GM21528 (cell line): Measurements from ENCODE around the gene IPCEF1.
"Not testable (repeated sequence)": the region's sequence is repeated elsewhere in the genome, so short reads cannot be mapped to it uniquely, and the experiment has no call there.

Experiments
- ATAC-seq: cut with Tn5 transposase; IDR thresholded peaks from one replicate; pipeline ENCODE4 v1.9.1; 2021; ENCODE audit warnings: mild to moderate bottlenecking, moderate library complexity; ENCODE audit not compliant: unreplicated experiment, low FRiP score

IPCEF1 gene

GRCh38 chr6:154229786-154230185, 126.8 kb downstream of the IPCEF1 start:
- ATAC-seq, result peak; percentile 66

GRCh38 chr6:154228521-154228905, 128.1 kb downstream of the IPCEF1 start:
- no peak for ATAC-seq

- no peak for ATAC-seq
Measured at GRCh38 chr6:154227862-154228520, 128.6 kb downstream of the IPCEF1 start.

- no peak for ATAC-seq
Measured at GRCh38 chr6:154226461-154226860, 130.1 kb downstream of the IPCEF1 start.

GRCh38 chr6:154223296-154223695, 133.3 kb downstream of the IPCEF1 start:
- ATAC-seq, result no peak

- no peak for ATAC-seq
Measured at GRCh38 chr6:154222716-154223115, 133.9 kb downstream of the IPCEF1 start.

DNA sequence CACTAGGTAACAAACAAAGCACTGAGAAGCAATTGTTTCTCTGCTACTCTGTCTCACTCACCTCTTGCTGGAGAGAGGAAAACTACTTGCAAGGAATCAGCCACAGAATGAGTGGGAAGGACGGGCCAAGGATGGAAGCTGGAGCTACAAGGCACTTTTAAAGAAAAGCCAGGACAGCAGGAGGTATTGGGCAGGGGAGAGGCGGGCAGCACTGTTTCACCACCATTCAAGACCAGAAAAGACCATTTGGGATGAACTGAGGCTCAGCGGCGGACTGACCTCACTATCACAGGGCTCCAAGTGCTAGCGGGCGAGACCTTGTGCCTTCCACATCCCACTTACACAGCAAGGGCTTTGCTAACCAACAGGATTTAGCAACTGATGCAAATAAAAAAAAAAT, 137.4 kb downstream of the IPCEF1 start:
- no peak for ATAC-seq

DNA sequence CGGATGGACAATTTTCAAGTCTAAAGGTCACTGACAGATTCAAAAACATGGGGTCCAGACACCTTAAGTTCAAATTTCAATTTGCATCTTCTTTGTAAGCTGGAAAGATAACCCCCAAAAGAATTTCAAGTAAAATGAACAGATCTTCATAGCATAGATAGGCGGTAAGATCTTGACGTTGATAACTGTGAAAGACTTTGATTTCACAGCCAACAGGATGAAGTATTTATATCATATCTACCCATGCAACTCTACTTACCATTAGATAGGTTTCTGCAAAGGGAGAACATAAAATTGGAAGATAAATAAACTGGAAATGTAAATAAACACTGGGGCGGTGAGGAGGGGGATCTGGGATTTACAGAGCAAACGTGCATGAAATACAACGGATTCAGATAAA, 137.8 kb downstream of the IPCEF1 start:
- ATAC-seq, result no peak

GRCh38 chr6:154218301-154218700, 138.3 kb downstream of the IPCEF1 start:
- ATAC-seq, result no peak

DNA sequence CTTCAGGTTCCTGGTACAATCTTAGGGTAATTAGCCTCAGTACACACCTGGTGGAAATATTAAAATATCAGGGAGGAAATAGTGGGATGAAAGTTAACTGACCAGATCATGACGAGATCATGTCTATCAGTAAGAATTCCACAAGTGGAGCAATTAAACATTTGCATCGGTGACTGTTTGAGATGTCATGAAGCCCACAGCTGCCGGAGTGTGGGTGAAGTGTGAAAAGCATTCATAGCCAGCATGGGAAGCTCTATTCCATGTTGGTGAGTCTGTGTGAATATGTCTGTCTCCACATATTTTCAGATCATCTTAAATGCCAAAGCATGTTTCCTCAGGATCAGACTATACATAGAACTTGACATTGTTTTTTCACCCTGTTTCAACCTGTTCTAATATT, 142.8 kb downstream of the IPCEF1 start:
- no peak for ATAC-seq

GRCh38 chr6:154210678-154211077, 145.9 kb downstream of the IPCEF1 start:
- ATAC-seq, result no peak

GRCh38 chr6:154209555-154209954, 147.0 kb downstream of the IPCEF1 start:
- ATAC-seq, result no peak

GRCh38 chr6:154206996-154207395, 149.6 kb downstream of the IPCEF1 start:
- ATAC-seq, result no peak

- ATAC-seq, result no peak
Measured at GRCh38 chr6:154206141-154206540, 150.5 kb downstream of the IPCEF1 start.

- no peak for ATAC-seq
Measured at GRCh38 chr6:154202958-154203357, 153.6 kb downstream of the IPCEF1 start.

DNA sequence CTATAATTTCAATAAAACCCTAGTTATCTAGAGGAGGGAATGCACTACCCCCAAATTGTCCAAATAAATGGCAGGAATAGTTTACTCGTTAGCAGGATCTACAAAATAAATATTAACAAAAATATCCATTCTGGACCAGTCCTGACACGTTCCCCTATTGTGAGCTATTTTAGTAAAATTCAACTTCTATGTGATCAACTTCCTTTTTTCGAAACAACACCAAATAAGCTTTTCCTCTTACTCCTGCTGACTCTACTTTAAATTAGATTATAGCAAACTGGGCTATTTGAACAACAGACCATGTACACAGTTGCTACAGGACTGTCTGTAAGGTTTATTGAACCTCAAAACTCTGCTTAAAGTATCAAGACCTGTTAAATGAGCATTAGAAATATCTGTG, 154.3 kb downstream of the IPCEF1 start:
- ATAC-seq, result no peak

GRCh38 chr6:154201688-154202087, 154.9 kb downstream of the IPCEF1 start:
- not testable (repeated sequence) for ATAC-seq

DNA sequence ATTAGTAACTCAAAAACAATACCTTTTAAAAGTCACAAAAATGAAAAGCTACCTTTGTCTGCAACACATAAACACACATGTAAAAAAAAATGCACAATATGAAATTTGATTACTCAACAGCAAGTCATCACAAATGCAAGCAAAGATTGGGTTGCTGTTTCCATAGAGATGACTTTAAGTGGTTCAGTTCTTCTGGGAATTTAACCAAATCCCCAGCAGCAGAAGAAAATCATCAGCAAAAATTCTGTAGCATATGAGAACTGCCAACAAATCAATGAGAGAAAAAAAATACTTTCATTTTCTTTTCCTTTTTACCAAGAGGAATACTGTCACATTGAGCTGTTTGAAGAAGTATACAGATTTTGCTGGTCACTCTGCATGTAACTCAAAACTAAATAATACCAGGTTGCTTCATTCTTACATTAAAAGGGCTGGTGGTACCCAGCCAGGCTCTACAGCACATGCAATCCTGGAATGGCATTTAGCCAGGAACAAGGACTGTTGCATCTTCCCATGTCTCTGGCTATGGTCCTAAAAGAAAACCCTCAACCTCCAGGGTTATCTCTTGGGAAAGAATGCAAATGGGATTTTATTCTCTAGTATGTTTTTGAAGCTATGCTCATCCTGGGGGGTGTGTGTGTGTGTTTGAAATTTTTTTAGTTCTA, 159.3 kb downstream of the IPCEF1 start:
- no peak for ATAC-seq

DNA sequence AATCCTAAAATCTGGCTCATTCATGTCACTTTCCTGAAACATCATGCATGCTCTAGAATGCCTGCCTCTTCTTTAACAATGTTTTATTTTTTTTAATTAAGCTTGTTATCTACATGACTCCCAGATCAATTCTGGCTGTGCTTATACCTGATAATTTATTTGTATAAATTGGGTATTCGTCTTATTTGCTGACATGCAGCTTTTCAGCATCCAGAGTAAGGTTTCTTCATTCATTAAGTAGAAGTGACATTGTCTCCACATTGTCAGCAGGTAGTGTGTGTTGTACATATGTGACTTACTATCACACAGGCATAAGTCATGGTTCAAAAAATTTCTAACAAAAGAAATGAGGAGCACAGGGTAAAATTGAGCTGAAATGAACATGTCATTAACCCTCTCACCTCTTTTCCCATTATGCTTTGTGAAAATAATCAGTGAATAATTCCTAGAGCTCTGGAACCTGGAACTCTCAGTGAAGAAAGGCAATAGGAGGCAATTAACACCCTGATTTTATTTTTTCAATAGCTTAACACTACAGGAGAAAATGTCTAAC, 160.2 kb downstream of the IPCEF1 start:
- no peak for ATAC-seq

GRCh38 chr6:154187714-154188113, 168.9 kb downstream of the IPCEF1 start:
- no peak for ATAC-seq

DNA sequence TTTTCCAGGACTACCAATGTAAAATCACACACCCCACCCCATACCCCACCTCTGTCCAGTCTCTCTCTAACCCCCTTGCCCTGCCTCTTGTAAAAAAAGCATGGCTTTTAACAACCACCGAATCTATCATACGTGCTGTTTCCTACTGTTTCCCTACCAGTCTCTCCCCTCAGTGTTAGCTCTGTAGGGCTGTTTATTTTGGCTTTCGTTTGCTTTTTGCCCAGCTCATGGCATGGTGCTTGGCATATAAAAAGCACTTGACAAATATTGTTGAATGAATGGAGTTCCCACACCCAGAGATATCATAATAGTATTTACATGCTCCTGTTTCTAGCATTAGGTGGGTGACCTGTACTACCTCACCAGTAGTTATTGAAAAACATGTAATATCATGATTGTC, 169.4 kb downstream of the IPCEF1 start:
- ATAC-seq, result no peak

DNA sequence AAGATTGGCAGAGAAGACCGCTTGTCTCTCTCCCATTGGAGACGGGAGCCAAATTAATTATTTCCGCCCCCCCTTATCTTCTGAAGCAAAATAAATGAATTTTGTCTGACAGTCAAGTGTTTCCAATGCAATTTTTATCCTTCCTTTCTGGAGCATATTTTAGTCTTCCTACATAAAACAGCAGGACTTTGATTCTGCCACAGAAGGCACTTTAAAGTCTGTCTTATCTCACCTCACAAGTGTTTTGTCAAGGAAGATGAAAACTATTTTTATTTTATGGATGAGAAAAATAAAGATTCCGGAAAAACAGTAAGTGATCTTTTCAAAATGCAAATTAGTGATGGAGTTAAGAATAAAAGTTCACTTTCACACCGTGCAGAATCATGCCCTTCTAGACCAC, 177.2 kb downstream of the IPCEF1 start:
- no peak for ATAC-seq
